Activated CD4-positive, alpha-beta memory T cell treated with anti-CD3 and anti-CD28 coated beads, Interleukin-2, amount 10 ng/mL, durations not matched to agents 7 days and 5 days (primary cell): ENCODE results near the gene LRRC8B. TPM values are rescaled to one million over a fixed set of nuclear protein-coding genes. Genes with fewer than 3 reads are reported as not detected.

Experiments used
- CTCF ChIA-PET: fragments of 350-600 bp; sonication (Branson Sonifier 250); formaldehyde crosslinking; loops from one replicate; lab custom pipeline; 2021; ENCODE audit warnings: antibody characterized with exemption, inconsistent platforms; lab: Charles Lee
- POLR2A ChIA-PET: fragments of 350-600 bp; sonication (Branson Sonifier 250); formaldehyde crosslinking; loops from one replicate; lab custom pipeline; 2021; ENCODE audit warnings: antibody characterized with exemption; lab: Charles Lee
- DNase-seq: peaks from one replicate; pipeline ENCODE4 v3.0.0-alpha.2; 2020
- H3K27ac Mint-ChIP-seq: one replicate; pipeline ENCODE4 v1.8.0; 2021; ENCODE audit warnings: mild to moderate bottlenecking, mixed read lengths
- H3K27me3 Mint-ChIP-seq: one replicate; pipeline ENCODE4 v1.8.0; 2021; ENCODE audit warnings: mixed read lengths
- H3K36me3 Mint-ChIP-seq: one replicate; pipeline ENCODE4 v1.8.0; 2021; ENCODE audit warnings: low read depth, mixed read lengths
- H3K4me1 Mint-ChIP-seq: one replicate; pipeline ENCODE4 v1.8.0; 2021; ENCODE audit warnings: mixed read lengths
- H3K4me3 Mint-ChIP-seq: one replicate; pipeline ENCODE4 v1.8.0; 2021; ENCODE audit warnings: mild to moderate bottlenecking, mixed read lengths
- H3K9me3 Mint-ChIP-seq: one replicate; pipeline ENCODE4 v1.8.0; 2021; ENCODE audit warnings: mixed read lengths
- total RNA-seq, 2 experiments: library from RNA; stranded (reverse); gene quantifications; one replicate each; pipeline ENCODE4 v1.2.3, GENCODE V29; 2021

Gene LRRC8B
- total RNA-seq, 2 experiments from 2014 or later, result 21.3 to 21.7 TPM

GRCh38 chr1:89594096-89594740, 69.6 kb downstream of the LRRC8B start:
- Mint-ChIP-seq H3K36me3 (peaks cover 31% of the 10 kb centered on the region), H3K9me3 (no peaks in the 10 kb centered on the region), H3K4me1 (peaks cover 77% of the 10 kb centered on the region), H3K27me3 (no peaks in the 10 kb centered on the region), H3K4me3 (no peak overlapping the region), H3K27ac (no peak overlapping the region)
- ChIA-PET POLR2A (interaction anchor here (1.0 to 2.5 kb wide), 3 partner anchors 10 to 14 kb away, joined by 3 to 12 read pairs (median 9); no protein-coding TSS in a partner anchor), CTCF (interaction anchor here (0.8 to 2.1 kb wide), 7 partner anchors 9 to 37 kb away, joined by 3 to 7 read pairs (median 4); no protein-coding TSS in a partner anchor)
- no peak for DNase-seq

GRCh38 chr1:89596698-89597097, 72.1 kb downstream of the LRRC8B start:
- DNase-seq, result no peak
- CTCF ChIA-PET, result interaction anchor here (0.8 to 2.0 kb wide), 8 partner anchors 9 to 113 kb away, joined by 3 to 10 read pairs (median 4); no protein-coding TSS in a partner anchor
- Mint-ChIP-seq H3K27ac (no peak overlapping the region), H3K27me3 (no peaks in the 10 kb centered on the region), H3K4me1 (peaks cover 72% of the 10 kb centered on the region), H3K9me3 (no peaks in the 10 kb centered on the region), H3K4me3 (no peak overlapping the region), H3K36me3 (peaks cover 25% of the 10 kb centered on the region)
- POLR2A ChIA-PET, result interaction anchor here (1.6 to 5.0 kb wide), 3 partner anchors 9 to 15 kb away, joined by 4 to 21 read pairs (median 10); no protein-coding TSS in a partner anchor

- Mint-ChIP-seq H3K27me3 (no peaks in the 10 kb centered on the region), H3K9me3 (no peaks in the 10 kb centered on the region), H3K27ac (peak overlapping the region; percentile 47), H3K4me3 (no peak overlapping the region), H3K36me3 (peaks cover 19% of the 10 kb centered on the region), H3K4me1 (peaks cover 71% of the 10 kb centered on the region)
- ChIA-PET POLR2A (interaction anchor here (1.0 to 5.0 kb wide), 4 partner anchors 10 to 164 kb away, joined by 3 to 21 read pairs (median 8); no protein-coding TSS in a partner anchor), CTCF (interaction anchor here (0.8 to 4.1 kb wide), 10 partner anchors 12 to 165 kb away, joined by 3 to 26 read pairs (median 4); no protein-coding TSS in a partner anchor)
- no peak for DNase-seq
Measured at GRCh38 chr1:89598450-89599331, 74.1 kb downstream of the LRRC8B start.

GRCh38 chr1:89599332-89599630, 74.7 kb downstream of the LRRC8B start:
- H3K9me3 Mint-ChIP-seq, result no peaks in the 10 kb centered on the region
- ChIA-PET POLR2A (interaction anchor here (1.6 to 5.0 kb wide), 3 partner anchors 10 to 163 kb away, joined by 5 to 21 read pairs (median 11); no protein-coding TSS in a partner anchor), CTCF (interaction anchor here (0.8 to 4.1 kb wide), 9 partner anchors 11 to 165 kb away, joined by 3 to 26 read pairs (median 4); no protein-coding TSS in a partner anchor)
- H3K4me3 Mint-ChIP-seq, result no peak overlapping the region
- H3K4me1 Mint-ChIP-seq, result peaks cover 73% of the 10 kb centered on the region
- peaks cover 19% of the 10 kb centered on the region for H3K36me3 Mint-ChIP-seq
- no peak for DNase-seq
- peak overlapping the region; percentile 47 for H3K27ac Mint-ChIP-seq
- H3K27me3 Mint-ChIP-seq, result no peaks in the 10 kb centered on the region

GRCh38 chr1:89600451-89601224, 76.0 kb downstream of the LRRC8B start:
- H3K4me3 Mint-ChIP-seq, result no peak overlapping the region
- H3K27me3 Mint-ChIP-seq, result no peaks in the 10 kb centered on the region
- no peak overlapping the region for H3K27ac Mint-ChIP-seq
- no peak for DNase-seq
- no peaks in the 10 kb centered on the region for H3K9me3 Mint-ChIP-seq
- peaks cover 27% of the 10 kb centered on the region for H3K36me3 Mint-ChIP-seq
- H3K4me1 Mint-ChIP-seq, result peaks cover 84% of the 10 kb centered on the region
- POLR2A ChIA-PET, result interaction anchor here (1.1 to 12.0 kb wide), 7 partner anchors 9 to 162 kb away, joined by 3 to 828 read pairs (median 5); partner anchors contain the start of gene LRRC8C
- CTCF ChIA-PET, result interaction anchor here (1.0 to 4.1 kb wide), 6 partner anchors 10 to 162 kb away, joined by 4 to 26 read pairs (median 6); no protein-coding TSS in a partner anchor

GRCh38 chr1:89602871-89603404, 78.3 kb downstream of the LRRC8B start:
- CTCF ChIA-PET, result interaction anchor here (0.9 to 10.4 kb wide), 10 partner anchors 9 to 619 kb away, joined by 4 to 102 read pairs (median 10); partner anchors contain the start of gene LRRC8C

GRCh38 chr1:89603651-89604413, 79.2 kb downstream of the LRRC8B start:
- Mint-ChIP-seq H3K4me3 (peak overlapping the region; percentile 26), H3K9me3 (no peaks in the 10 kb centered on the region), H3K27me3 (no peaks in the 10 kb centered on the region), H3K27ac (peak overlapping the region; percentile 99), H3K4me1 (peaks cover 89% of the 10 kb centered on the region), H3K36me3 (peaks cover 19% of the 10 kb centered on the region)
- CTCF ChIA-PET, result interaction anchor here (0.9 to 10.4 kb wide), 14 partner anchors 8 to 620 kb away, joined by 3 to 102 read pairs (median 7); partner anchors contain the start of gene LRRC8C
- DNase-seq, result no peak
- POLR2A ChIA-PET, result interaction anchor here (0.8 to 12.0 kb wide), 23 partner anchors 8 to 477 kb away, joined by 3 to 828 read pairs (median 8); partner anchors contain the start of genes LRRC8B and LRRC8C

More at GRCh38 chr1:89602871-89603404, 78.3 kb downstream of the LRRC8B start:
- peaks cover 20% of the 10 kb centered on the region for H3K36me3 Mint-ChIP-seq
- POLR2A ChIA-PET, result interaction anchor here (0.8 to 12.0 kb wide), 15 partner anchors 9 to 476 kb away, joined by 3 to 828 read pairs (median 10); partner anchors contain the start of genes LRRC8B and LRRC8C
- H3K27me3 Mint-ChIP-seq, result no peaks in the 10 kb centered on the region
- no peaks in the 10 kb centered on the region for H3K9me3 Mint-ChIP-seq
- H3K4me3 Mint-ChIP-seq, result peak overlapping the region; percentile 4
- H3K4me1 Mint-ChIP-seq, result peaks cover 90% of the 10 kb centered on the region
- peak overlapping the region; percentile 99 for H3K27ac Mint-ChIP-seq
- DNase-seq, result no peak

GRCh38 chr1:89604414-89604735, 79.7 kb downstream of the LRRC8B start:
- Mint-ChIP-seq H3K36me3 (peaks cover 24% of the 10 kb centered on the region), H3K27me3 (no peaks in the 10 kb centered on the region), H3K27ac (peak overlapping the region; percentile 99), H3K4me1 (peaks cover 88% of the 10 kb centered on the region), H3K4me3 (no peak overlapping the region), H3K9me3 (no peaks in the 10 kb centered on the region)
- ChIA-PET CTCF (interaction anchor here (0.9 to 10.4 kb wide), 12 partner anchors 10 to 158 kb away, joined by 3 to 102 read pairs (median 8); partner anchors contain the start of gene LRRC8C), POLR2A (interaction anchor here (1.0 to 12.0 kb wide), 17 partner anchors 7 to 477 kb away, joined by 3 to 828 read pairs (median 10); partner anchors contain the start of genes LRRC8B and LRRC8C)
- no peak for DNase-seq

- POLR2A ChIA-PET, result interaction anchor here (1.1 to 12.0 kb wide), 9 partner anchors 10 to 153 kb away, joined by 4 to 828 read pairs (median 10); partner anchors contain the start of genes LRRC8B and LRRC8C
- Mint-ChIP-seq H3K27ac (peak overlapping the region; percentile 99), H3K9me3 (no peaks in the 10 kb centered on the region), H3K4me3 (no peak overlapping the region), H3K4me1 (peaks cover 92% of the 10 kb centered on the region), H3K36me3 (peaks cover 29% of the 10 kb centered on the region), H3K27me3 (no peaks in the 10 kb centered on the region)
- no peak for DNase-seq
- CTCF ChIA-PET, result interaction anchor here (0.9 to 10.4 kb wide), 5 partner anchors 11 to 157 kb away, joined by 3 to 102 read pairs (median 4); no protein-coding TSS in a partner anchor
Measured at GRCh38 chr1:89605692-89606091, 81.1 kb downstream of the LRRC8B start.

GRCh38 chr1:89606227-89606980, 81.8 kb downstream of the LRRC8B start:
- H3K9me3 Mint-ChIP-seq, result no peaks in the 10 kb centered on the region
- H3K27me3 Mint-ChIP-seq, result no peaks in the 10 kb centered on the region
- peak overlapping the region; percentile 99 for H3K27ac Mint-ChIP-seq
- POLR2A ChIA-PET, result interaction anchor here (1.1 to 12.0 kb wide), 8 partner anchors 10 to 541 kb away, joined by 3 to 828 read pairs (median 13); partner anchors contain the start of genes GBP1, GBP2, LRRC8B and LRRC8C
- peaks cover 94% of the 10 kb centered on the region for H3K4me1 Mint-ChIP-seq
- H3K4me3 Mint-ChIP-seq, result peak overlapping the region; percentile 31
- H3K36me3 Mint-ChIP-seq, result peaks cover 29% of the 10 kb centered on the region
- DNase-seq, result no peak
- CTCF ChIA-PET, result interaction anchor here (0.9 to 10.4 kb wide), 7 partner anchors 10 to 156 kb away, joined by 3 to 102 read pairs (median 4); no protein-coding TSS in a partner anchor
